ENCODE measurements around the gene VSTM2B. TPM values are rescaled to one million over a fixed set of nuclear protein-coding genes. Genes with fewer than 3 reads are reported as not detected.

VSTM2B gene
- total and polyA plus RNA-seq, 2 of the 4 experiments (the other 2 are of a cell fraction), result not detected

DNA sequence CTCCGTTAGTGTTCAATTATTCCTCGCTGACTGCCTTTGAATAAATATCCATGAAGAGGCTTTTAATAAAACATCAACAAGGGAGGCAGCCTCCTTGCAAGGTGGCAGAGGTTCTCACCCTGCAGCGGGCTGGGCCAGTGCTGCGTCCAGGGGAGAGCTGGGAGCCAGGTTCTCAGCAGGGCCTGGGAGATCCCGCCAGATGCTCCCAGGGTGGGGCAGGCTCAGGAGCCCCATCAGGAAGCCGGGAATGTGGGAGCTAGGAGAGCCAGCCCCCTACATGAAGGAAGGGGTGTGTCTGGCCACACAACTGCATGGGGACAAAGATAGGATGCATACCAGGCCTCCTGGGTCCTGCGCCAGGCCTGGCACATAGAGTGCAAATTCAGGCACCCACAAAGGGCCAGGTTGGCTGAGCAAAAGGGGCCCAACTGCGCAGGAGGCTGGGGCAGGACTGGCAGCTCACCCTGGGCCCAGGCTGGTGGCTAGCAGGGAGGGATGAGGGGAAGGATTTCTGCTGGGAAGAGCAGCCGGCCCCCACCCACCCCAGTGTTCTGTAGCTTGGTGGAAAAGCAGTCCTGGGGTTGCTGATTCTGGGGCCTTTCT lies 22.8 kb downstream of the VSTM2B start:
- Histone ChIP-seq H3K18ac (ENCODE audit: low read depth, low read length) (no peak overlapping the region), H2BK20ac (ENCODE audit: low read depth, low read length) (no peak overlapping the region), H2BK5ac (ENCODE audit: low read depth, low read length, poor library complexity, severe bottlenecking) (no peak overlapping the region), H2AFZ (replicated peaks; ENCODE audit: low read length, poor library complexity) (no peak overlapping the region), H2AK5ac (ENCODE audit: low read depth, low read length) (no peak overlapping the region), H3K27ac (ENCODE audit: insufficient read depth, low read length) (no peak overlapping the region), H2BK120ac (ENCODE audit: low read depth, low read length) (no peak overlapping the region), H3K56ac (ENCODE audit: extremely low read depth, insufficient read depth, low read length) (no peak overlapping the region), H3K23ac (ENCODE audit: low read depth, low read length) (no peak overlapping the region), H3K14ac (replicated peaks; ENCODE audit: low read depth, low read length) (no peak overlapping the region), H3K9ac (ENCODE audit: low read depth, low read length) (no peak overlapping the region), H3K4me1 (ENCODE audit: control insufficient read depth, insufficient read depth, low read length) (no peaks in the 10 kb centered on the region), H3K9me3 (ENCODE audit: control insufficient read depth, insufficient read depth, low read length) (no peaks in the 10 kb centered on the region), H3K36me3 (ENCODE audit: control insufficient read depth, insufficient read depth, low read length) (no peaks in the 10 kb centered on the region), H3K27me3 (ENCODE audit: control insufficient read depth, insufficient read depth, low read length) (no peaks in the 10 kb centered on the region), H4K20me1 (ENCODE audit: insufficient read depth, low read length) (no peaks in the 10 kb centered on the region), H3K9me1 (ENCODE audit: insufficient read depth, low read length) (no peaks in the 10 kb centered on the region), H3K4me3 (ENCODE audit: insufficient read depth, low read depth, low read length) (no peak overlapping the region), H4K8ac (ENCODE audit: low read depth in 2 of 2, low read length in 2 of 2) (no peak overlapping the region), H3K4me2 (ENCODE audit: low read depth, low read length) (no peak overlapping the region), H4K91ac (ENCODE audit: insufficient read depth, low read depth, low read length) (no peak overlapping the region), H2AK9ac (replicated peaks; ENCODE audit: low read depth, low read length, poor library complexity) (no peak overlapping the region), H4K5ac (ENCODE audit: low read depth, low read length) (no peak overlapping the region), H3K4ac (ENCODE audit: low read depth, low read length) (no peak overlapping the region), H3K79me1 (ENCODE audit: low read depth in 1 of 2, low read length in 2 of 2) (no peaks in the 10 kb centered on the region), H2BK15ac (ENCODE audit: low read depth, low read length) (no peak overlapping the region)
- intact Hi-C loops (cut with micrococcal nuclease), result no loop called here
- TF ChIP-seq CEBPB (IDR thresholded peaks at IDR 0.05; ENCODE audit: low read depth, low read length), result no peak
- POLR2A ChIA-PET (ENCODE audit: unreplicated experiment), result no interaction called here
- 100% methylated on average over 1 of the region's 9 CpGs; no CpG with 5 or more reads in 1 of the 2 experiments for WGBS, 2 experiments (ENCODE audit: extremely low coverage in 2 of 2, insufficient read length in 1 of 2)
- in situ Hi-C loops (cut with MboI; ENCODE audit: low sequenced_read_pairs), result no loop called here
- dilution Hi-C loops (cut with HindIII; ENCODE audit: low sequenced_read_pairs, unreplicated experiment), result no loop called here
- CTCF ChIA-PET, result no interaction called here
- ATAC-seq (ENCODE audit: low read depth) (no peak), DNase-seq (no peak)
- BruUV-seq (replicated peaks), result no TSS peak

All from IMR-90 (cell line).